Activated CD4-positive, alpha-beta T cell treated with anti-CD3 and anti-CD28 coated beads, Interleukin-2, Interleukin-4, amounts not matched to agents 100 ng/mL and 50 ng/mL, durations not matched to agents 16 hours and 8 hours (primary cell): ENCODE results near the gene PWWP2B.

Source experiments
- DNase-seq: peaks from one replicate; pipeline ENCODE4 v3.0.0-alpha.2; 2020; ENCODE audit warnings: low spot score

The PWWP2B gene

GRCh38 chr10:132397036-132397541 lies at the start of gene PWWP2B:
Gene PWWP2B (plus strand): TSS chr10:132397200. CDS start chr10:132397227, 27 bp downstream.
- no peak for DNase-seq

- no peak for DNase-seq
Measured at GRCh38 chr10:132347211-132347930, 49.6 kb upstream of the PWWP2B start.

GRCh38 chr10:132347931-132348267 lies 49.1 kb upstream of the PWWP2B start:
- no peak for DNase-seq

- no peak for DNase-seq
Measured at GRCh38 chr10:132349766-132350165, 47.2 kb upstream of the PWWP2B start.

GRCh38 chr10:132350391-132350790 lies 46.6 kb upstream of the PWWP2B start:
- no peak for DNase-seq

GRCh38 chr10:132350946-132351345 lies 46.1 kb upstream of the PWWP2B start:
- DNase-seq: no peak

- DNase-seq: no peak
Measured at GRCh38 chr10:132351611-132352010, 45.4 kb upstream of the PWWP2B start.

- peak; percentile 73 for DNase-seq
Measured at GRCh38 chr10:132352462-132353308, 44.3 kb upstream of the PWWP2B start.

- no peak for DNase-seq
Measured at GRCh38 chr10:132353456-132354355, 43.3 kb upstream of the PWWP2B start.

- no peak for DNase-seq
Measured at GRCh38 chr10:132354356-132355094, 42.5 kb upstream of the PWWP2B start.

- no peak for DNase-seq
Measured at GRCh38 chr10:132355297-132355696, 41.7 kb upstream of the PWWP2B start.

GRCh38 chr10:132355754-132356153 lies 41.2 kb upstream of the PWWP2B start:
- no peak for DNase-seq

GRCh38 chr10:132356621-132357195 lies 40.3 kb upstream of the PWWP2B start:
- no peak for DNase-seq

- no peak for DNase-seq
Measured at GRCh38 chr10:132357286-132358058, 39.5 kb upstream of the PWWP2B start.

GRCh38 chr10:132359305-132360040 lies 37.5 kb upstream of the PWWP2B start:
- no peak for DNase-seq

GRCh38 chr10:132360766-132361447 lies 36.1 kb upstream of the PWWP2B start:
- DNase-seq: peak; percentile 15

GRCh38 chr10:132361581-132362101 lies 35.4 kb upstream of the PWWP2B start:
- DNase-seq: no peak

GRCh38 chr10:132362151-132362611 lies 34.8 kb upstream of the PWWP2B start:
- no peak for DNase-seq

GRCh38 chr10:132363376-132363775 lies 33.6 kb upstream of the PWWP2B start:
- no peak for DNase-seq
